A549 (cell line): ENCODE data around the gene TBC1D20.

Experiments
- CTCF ChIP-seq: fragments of >200 bp; sonication (Bioruptor Twin); formaldehyde crosslinking; IDR thresholded peaks from 3 replicates; pipeline ENCODE4 v1.5.1; 2016
- ELK1 ChIP-seq: fragments of 150-350 bp; IDR thresholded peaks from 2 replicates; pipeline ENCODE4 v1.6.1; 2014; ENCODE audit warnings: low read depth, mild to moderate bottlenecking, low read length
- EP300 ChIP-seq, 2 experiments: fragments of >200 bp; sonication (Bioruptor Twin); formaldehyde crosslinking; IDR thresholded peaks; 2 replicates in 1 of 2; 3 replicates in 1 of 2; pipeline ENCODE4 v1.6.1; 2016 to 2017
- JUNB ChIP-seq: fragments of >200 bp; sonication (Bioruptor Twin); formaldehyde crosslinking; IDR thresholded peaks from 2 replicates; pipeline ENCODE4 v1.6.1; 2016
- POLR2A ChIP-seq: IDR thresholded peaks from 2 replicates; pipeline ENCODE4 v1.6.1; 2012; ENCODE audit warnings: mild to moderate bottlenecking, low read length
- POLR2AphosphoS2 ChIP-seq: conservative IDR thresholded peaks from 2 replicates; pipeline ENCODE4 v1.6.1; 2012; ENCODE audit warnings: low read length, improper control_type of control experiment, inconsistent platforms
- RAD21 ChIP-seq, 2 experiments: fragments of >200 bp in 1 of 2; sonication (Bioruptor Twin) in 1 of 2; formaldehyde crosslinking in 1 of 2; IDR thresholded peaks in 1 of 2; conservative IDR thresholded peaks in 1 of 2; 2 replicates in 1 of 2; 3 replicates in 1 of 2; pipeline ENCODE4 v1.6.1; 2012 to 2018; ENCODE audit warnings: inconsistent platforms in 1 of 2
- RARB ChIP-seq: fragments of 250-450 bp; sonication (Bioruptor Pico); IDR thresholded peaks from 2 replicates; pipeline ENCODE4 v1.8.0; 2021; ENCODE audit warnings: mild to moderate bottlenecking, moderate library complexity
- REST ChIP-seq: fragments of 200-600 bp; sonication (generic); IDR thresholded peaks from 2 replicates; pipeline ENCODE4 v1.6.1; 2016; ENCODE audit warnings: antibody characterized with exemption, mild to moderate bottlenecking, moderate library complexity
- RFX5 ChIP-seq: fragments of 450-650 bp; IDR thresholded peaks from 2 replicates; pipeline ENCODE4 v1.7.1; 2014; ENCODE audit warnings: antibody characterized with exemption, mild to moderate bottlenecking, moderate library complexity
- ZNF302 ChIP-seq: fragments of 250-450 bp; sonication (Bioruptor Pico); IDR thresholded peaks from 2 replicates; pipeline ENCODE4 v1.9.0; 2021; ENCODE audit warnings: inconsistent platforms, mild to moderate bottlenecking, moderate library complexity

- TF ChIP-seq CTCF: no peak
- TF ChIP-seq RFX5: no peak
- TF ChIP-seq POLR2A: no peak
- no peak for TF ChIP-seq POLR2AphosphoS2
- TF ChIP-seq EP300 (IDR thresholded peaks at IDR 0.05): no peak
- no peak for TF ChIP-seq REST
- no peak for TF ChIP-seq RAD21 (conservative IDR thresholded peaks at IDR 0.05 in 1 of 2, IDR thresholded peaks at IDR 0.05 in 1 of 2)
- TF ChIP-seq JUNB: no peak
- no peak for TF ChIP-seq ELK1
- TF ChIP-seq ZNF302 (CRISPR knock-in tag): no peak
- no peak for TF ChIP-seq RARB
Measured at GRCh38 chr20:438571-439469, 23.5 kb downstream of the TBC1D20 start.
